Keratinocyte (primary cell): ENCODE results near the gene OR4K14. TPM values are rescaled to one million over a fixed set of nuclear protein-coding genes. Genes with fewer than 3 reads are reported as not detected.
"Not testable (repeated sequence)": the region's sequence is repeated elsewhere in the genome, so short reads cannot be mapped to it uniquely, and the experiment has no call there.

ENCODE experiments used
- DNase-seq: peaks from one replicate; pipeline ENCODE4 v3.0.0-alpha.2; 2011; ENCODE audit warnings: low read depth, missing footprints, low spot score
- FAIRE-seq: peaks from 2 replicates; lab custom pipeline; 2011; peaks lifted over from hg19 to GRCh38; lab: Jason Lieb, UNC
- H2AFZ ChIP-seq: 2 replicates; pipeline ENCODE4 v1.6.0; 2012; ENCODE audit warnings: low read length, control low read depth, inconsistent platforms; ENCODE audit not compliant: control insufficient read depth
- H3K27ac ChIP-seq: 2 replicates; pipeline ENCODE4 v1.5.1; 2011; ENCODE audit warnings: low read length; ENCODE audit not compliant: control insufficient read depth, insufficient read depth
- H3K27me3 ChIP-seq: 3 replicates; pipeline ENCODE4 v1.6.0; 2011; ENCODE audit warnings: low read length; ENCODE audit not compliant: control insufficient read depth, insufficient read depth; ENCODE audit errors: extremely low read depth
- H3K36me3 ChIP-seq, 2 experiments: 2 replicates in 1 of 2; 3 replicates in 1 of 2; pipeline ENCODE4 v1.5.1; 2011; ENCODE audit warnings: low read length in 2 of 2, mild to moderate bottlenecking in 1 of 2; ENCODE audit not compliant: control insufficient read depth in 2 of 2, insufficient read depth in 2 of 2; ENCODE audit errors: extremely low read depth in 1 of 2
- H3K4me1 ChIP-seq: 3 replicates; pipeline ENCODE4 v1.5.1; 2011; ENCODE audit warnings: low read length; ENCODE audit not compliant: control insufficient read depth, insufficient read depth; ENCODE audit errors: extremely low read depth
- H3K4me2 ChIP-seq: 3 replicates; pipeline ENCODE4 v1.6.0; 2011; ENCODE audit warnings: low read depth, low read length; ENCODE audit not compliant: control insufficient read depth, insufficient read depth; ENCODE audit errors: extremely low read depth
- H3K4me3 ChIP-seq, 3 experiments: fragments of 200-600 bp in 1 of 3; sonication (generic) in 1 of 3; 2 replicates in 2 of 3; 3 replicates in 1 of 3; pipeline ENCODE4 v1.5.1; 2011 to 2016; ENCODE audit warnings: low read length in 3 of 3, mild to moderate bottlenecking in 3 of 3, control low read depth in 2 of 3, inconsistent platforms in 1 of 3, low read depth in 1 of 3, mixed read lengths in 1 of 3, mixed run types in 1 of 3, moderate library complexity in 1 of 3; ENCODE audit not compliant: control insufficient read depth in 2 of 3, insufficient read depth in 2 of 3; ENCODE audit errors: extremely low read depth in 1 of 3
- H3K79me2 ChIP-seq: 2 replicates; pipeline ENCODE4 v1.6.0; 2012; ENCODE audit warnings: low read length; ENCODE audit not compliant: control insufficient read depth, insufficient read depth
- H3K9ac ChIP-seq: 3 replicates; pipeline ENCODE4 v1.6.0; 2011; ENCODE audit warnings: low read length; ENCODE audit not compliant: control insufficient read depth, insufficient read depth; ENCODE audit errors: extremely low read depth
- H3K9me1 ChIP-seq: 3 replicates; pipeline ENCODE4 v1.6.0; 2011; ENCODE audit warnings: low read length; ENCODE audit not compliant: control insufficient read depth, insufficient read depth; ENCODE audit errors: extremely low read depth
- H3K9me3 ChIP-seq: 2 replicates; pipeline ENCODE4 v1.5.1; 2012; ENCODE audit warnings: low read depth, low read length; ENCODE audit not compliant: control insufficient read depth
- H4K20me1 ChIP-seq: 3 replicates; pipeline ENCODE4 v1.6.0; 2011; ENCODE audit warnings: low read length; ENCODE audit not compliant: control insufficient read depth, insufficient read depth; ENCODE audit errors: extremely low read depth
- EZH2 ChIP-seq: IDR thresholded peaks from one replicate; pipeline ENCODE4 v1.6.1; 2012; ENCODE audit warnings: inconsistent platforms, mild to moderate bottlenecking, low read length, moderate library complexity
- dilution Hi-C: fragments of 300-500 bp; cut with MboI; formaldehyde crosslinking; loops from one replicate; pipeline ENCODE4 v1.7.0; 2020; ENCODE audit warnings: low sequenced_read_pairs; ENCODE audit not compliant: extremely low pct_ligation_motif_present
- polyA plus RNA-seq, 5 experiments: library from polyadenylated mRNA; depleted of rRNA in 3 of 5; stranded (reverse) in 3 of 5; stranded (forward) in 1 of 5; unstranded in 1 of 5; fragments of >200 nt; gene quantifications; 1 replicate in 1 of 5; 2 replicates in 3 of 5; 3 replicates in 1 of 5; pipeline versions ENCODE4 v1.2.1 to v1.2.3, GENCODE V29; 2011 to 2012; ENCODE audit warnings: missing spikeins in 2 of 5, low read depth in 1 of 5, low replicate concordance in 1 of 5
- TF ChIP-seq, protein P1 (sequence below), 3 experiments: IDR thresholded peaks in 1 of 3; conservative IDR thresholded peaks in 1 of 3; optimal IDR thresholded peaks in 1 of 3; 2 replicates in 2 of 3; 3 replicates in 1 of 3; pipeline versions ENCODE3 to v1.5.1; 2011; ENCODE audit warnings: low read length in 3 of 3, mild to moderate bottlenecking in 3 of 3, moderate library complexity in 2 of 3, control low read depth in 1 of 3, inconsistent platforms in 1 of 3; ENCODE audit not compliant: insufficient read depth in 2 of 3; ENCODE audit errors: extremely low read depth in 1 of 3

The OR4K14 gene
- polyA plus RNA-seq, 1 donor (not counting 4 experiments of a cell fraction or from before 2014, with no cell fraction given), result not detected

- Histone ChIP-seq H3K27me3 (no peaks in the 10 kb centered on the region), H3K36me3 (no peaks in the 10 kb centered on the region), H3K9me1 (no peaks in the 10 kb centered on the region), H3K4me1 (no peaks in the 10 kb centered on the region), H2AFZ (no peak within 1 kb of the TSS), H4K20me1 (no peaks in the 10 kb centered on the region), H3K9me3 (no peaks in the 10 kb centered on the region), H3K79me2 (no peaks in the 10 kb centered on the region), H3K4me3 (no peak within 1 kb of the TSS), H3K27ac (no peak within 1 kb of the TSS), H3K9ac (no peak within 1 kb of the TSS), H3K4me2 (no peak within 1 kb of the TSS)
- DNase-seq (no peak), FAIRE-seq (no peak)
- TF ChIP-seq, protein P1, sequence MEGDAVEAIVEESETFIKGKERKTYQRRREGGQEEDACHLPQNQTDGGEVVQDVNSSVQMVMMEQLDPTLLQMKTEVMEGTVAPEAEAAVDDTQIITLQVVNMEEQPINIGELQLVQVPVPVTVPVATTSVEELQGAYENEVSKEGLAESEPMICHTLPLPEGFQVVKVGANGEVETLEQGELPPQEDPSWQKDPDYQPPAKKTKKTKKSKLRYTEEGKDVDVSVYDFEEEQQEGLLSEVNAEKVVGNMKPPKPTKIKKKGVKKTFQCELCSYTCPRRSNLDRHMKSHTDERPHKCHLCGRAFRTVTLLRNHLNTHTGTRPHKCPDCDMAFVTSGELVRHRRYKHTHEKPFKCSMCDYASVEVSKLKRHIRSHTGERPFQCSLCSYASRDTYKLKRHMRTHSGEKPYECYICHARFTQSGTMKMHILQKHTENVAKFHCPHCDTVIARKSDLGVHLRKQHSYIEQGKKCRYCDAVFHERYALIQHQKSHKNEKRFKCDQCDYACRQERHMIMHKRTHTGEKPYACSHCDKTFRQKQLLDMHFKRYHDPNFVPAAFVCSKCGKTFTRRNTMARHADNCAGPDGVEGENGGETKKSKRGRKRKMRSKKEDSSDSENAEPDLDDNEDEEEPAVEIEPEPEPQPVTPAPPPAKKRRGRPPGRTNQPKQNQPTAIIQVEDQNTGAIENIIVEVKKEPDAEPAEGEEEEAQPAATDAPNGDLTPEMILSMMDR (optimal IDR thresholded peaks at IDR 0.05 in 1 of 3, IDR thresholded peaks at IDR 0.05 in 1 of 3, conservative IDR thresholded peaks at IDR 0.05 in 1 of 3; ENCODE audit: extremely low read depth in 1 of 3, insufficient read depth in 2 of 3, low read length in 3 of 3), result no peak
- no peak for TF ChIP-seq EZH2
- dilution Hi-C loops, result no loop called here
Measured at GRCh38 chr14:19975291-19975690, 43.8 kb downstream of the OR4K14 start, which contains the start of gene OR4K15. TSS of gene OR4K15 (plus strand) at chr14:19975591. CDS start at chr14:19975591, 0 bp downstream.

- no peak for TF ChIP-seq EZH2
- TF ChIP-seq, protein P1 (optimal IDR thresholded peaks at IDR 0.05 in 1 of 3, IDR thresholded peaks at IDR 0.05 in 1 of 3, conservative IDR thresholded peaks at IDR 0.05 in 1 of 3; ENCODE audit: extremely low read depth in 1 of 3, insufficient read depth in 2 of 3, low read length in 3 of 3), result no peak
- Histone ChIP-seq H2AFZ (no peak overlapping the region), H3K36me3 (no peaks in the 10 kb centered on the region), H3K27ac (no peak overlapping the region), H3K9me3 (no peaks in the 10 kb centered on the region), H3K4me3 (no peak overlapping the region), H3K27me3 (no peaks in the 10 kb centered on the region), H4K20me1 (no peaks in the 10 kb centered on the region), H3K79me2 (no peaks in the 10 kb centered on the region), H3K9ac (no peak overlapping the region), H3K4me2 (no peak overlapping the region), H3K9me1 (no peaks in the 10 kb centered on the region), H3K4me1 (no peaks in the 10 kb centered on the region)
- DNase-seq, result no peak
- dilution Hi-C loops, result no loop called here
- FAIRE-seq, result no peak
Measured at GRCh38 chr14:19974844-19975243, 44.3 kb downstream of the OR4K14 start.

DNA sequence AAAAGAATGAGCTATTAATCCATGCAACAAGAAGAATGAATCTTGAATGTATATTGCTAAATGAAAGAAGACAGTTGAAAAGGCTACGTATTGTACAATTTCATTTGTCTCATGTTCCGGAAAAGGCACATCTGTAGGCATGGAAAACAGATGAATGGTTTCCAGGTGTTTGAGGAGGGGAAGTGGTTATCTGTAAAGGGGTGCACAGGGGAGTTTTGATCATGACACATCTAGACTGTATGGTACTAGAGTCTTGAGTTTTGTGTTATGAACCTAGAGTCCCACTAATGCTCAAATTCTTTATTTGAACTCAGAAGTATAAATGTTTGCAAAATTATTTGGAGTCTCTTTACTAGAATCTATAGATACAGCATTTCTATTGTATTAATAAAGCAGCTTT, 49.4 kb downstream of the OR4K14 start:
- H3K4me2 ChIP-seq, H3K9ac ChIP-seq, H3K79me2 ChIP-seq, H3K36me3 ChIP-seq, H3K9me3 ChIP-seq, H4K20me1 ChIP-seq, H3K4me3 ChIP-seq, H3K27ac ChIP-seq, H3K27me3 ChIP-seq, dilution Hi-C loops, DNase-seq, H2AFZ ChIP-seq, H3K4me1 ChIP-seq, FAIRE-seq, H3K9me1 ChIP-seq: not testable (repeated sequence)
